ENCODE measurements around the gene PLCG1.

DNA sequence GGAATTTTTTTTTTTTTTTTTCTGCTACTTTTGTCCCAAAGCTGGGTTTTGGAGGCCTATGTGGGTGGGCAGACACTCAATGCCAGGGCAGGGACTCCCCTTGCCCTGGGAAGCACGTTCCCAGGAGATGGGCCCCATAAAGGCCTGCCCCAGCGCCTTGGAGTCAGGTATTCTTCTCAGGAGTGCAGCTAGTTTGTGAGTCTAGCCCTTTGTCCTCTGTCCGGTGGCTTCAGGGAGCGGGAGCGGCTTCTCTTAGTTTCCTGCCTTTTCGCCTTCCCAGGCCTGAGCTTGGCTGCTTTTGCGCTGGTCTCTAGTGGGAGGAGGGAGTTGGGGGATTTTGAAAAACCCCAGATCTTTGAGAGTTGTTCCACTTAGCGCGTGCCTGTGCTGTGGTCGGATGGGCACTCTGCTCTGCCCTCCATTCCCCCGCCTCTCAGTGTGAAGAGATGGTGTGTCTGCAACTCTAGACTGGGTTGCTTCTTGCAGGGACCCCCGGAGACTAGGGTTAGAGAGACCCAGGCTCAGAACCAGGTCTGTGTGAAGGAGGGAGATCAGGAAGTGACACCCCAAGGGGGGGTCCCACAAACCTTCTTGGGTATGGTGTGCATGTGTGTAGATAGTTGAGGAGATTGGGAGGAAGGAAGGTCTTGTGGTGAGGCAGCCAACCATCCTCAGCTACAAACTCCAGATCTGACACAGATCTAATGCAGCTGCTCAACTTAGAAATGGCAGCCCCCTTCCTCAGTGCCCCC lies 1.3 kb downstream of the PLCG1 start:
- TF ChIP-seq EZH2 (IDR thresholded peaks at IDR 0.05) (no peak), POLR2AphosphoS5 (IDR thresholded peaks at IDR 0.05; ENCODE audit: borderline replicate concordance, low read depth, low read length) (no peak), FOXP2 (optimal IDR thresholded peaks at IDR 0.05; ENCODE audit: control extremely low read depth, extremely low read length, insufficient read depth) (no peak)
